Activated CD8-positive, alpha-beta memory T cell treated with anti-CD3 and anti-CD28 coated beads for 4 hours (primary cell): ENCODE data around the gene CHN2.
"Not testable (repeated sequence)": the region's sequence is repeated elsewhere in the genome, so short reads cannot be mapped to it uniquely, and the experiment has no call there.

Experiments used
- DNase-seq, 2 donors: peaks; one replicate each; pipeline ENCODE4 v3.0.0-alpha.2; 2020; ENCODE audit warnings: low read depth in 2 of 2

CHN2 gene

GRCh38 chr7:29255906-29256692 is 61.5 kb downstream of the CHN2 start:
- DNase-seq: no peak

- no peak for DNase-seq
Observed at GRCh38 chr7:29256693-29257002, 62.1 kb downstream of the CHN2 start.

- no peak for DNase-seq
Observed at GRCh38 chr7:29258951-29259350, 64.4 kb downstream of the CHN2 start.

- DNase-seq: no peak
Observed at GRCh38 chr7:29262191-29262917, 67.8 kb downstream of the CHN2 start.

GRCh38 chr7:29263601-29264207 is 69.1 kb downstream of the CHN2 start:
- DNase-seq: not testable (repeated sequence)

- DNase-seq: no peak
Observed at GRCh38 chr7:29265208-29265923, 70.8 kb downstream of the CHN2 start.

- DNase-seq: no peak
Observed at GRCh38 chr7:29269935-29270334, 75.4 kb downstream of the CHN2 start.

GRCh38 chr7:29270594-29271318 is 76.2 kb downstream of the CHN2 start:
- no peak for DNase-seq

GRCh38 chr7:29271319-29271658 is 76.7 kb downstream of the CHN2 start:
- DNase-seq: no peak

GRCh38 chr7:29272057-29272456 is 77.5 kb downstream of the CHN2 start:
- DNase-seq: no peak

GRCh38 chr7:29274146-29275017 is 79.8 kb downstream of the CHN2 start:
- no peak for DNase-seq

- DNase-seq: no peak
Observed at GRCh38 chr7:29275018-29275318, 80.4 kb downstream of the CHN2 start.

- DNase-seq: no peak
Observed at GRCh38 chr7:29275493-29275892, 80.9 kb downstream of the CHN2 start.

- DNase-seq: no peak
Observed at GRCh38 chr7:29276199-29276598, 81.6 kb downstream of the CHN2 start.

GRCh38 chr7:29276806-29277205 is 82.2 kb downstream of the CHN2 start:
- DNase-seq: no peak

GRCh38 chr7:29277436-29278215 is 83.1 kb downstream of the CHN2 start:
- no peak for DNase-seq

- no peak for DNase-seq
Observed at GRCh38 chr7:29278337-29279069, 83.9 kb downstream of the CHN2 start.

- no peak for DNase-seq
Observed at GRCh38 chr7:29281782-29282541, 87.4 kb downstream of the CHN2 start.
